Measurements from ENCODE around the gene ADISSP. TPM values are rescaled to one million over a fixed set of nuclear protein-coding genes. Genes with fewer than 3 reads are reported as not detected.

ADISSP gene
- total and polyA plus RNA-seq, 2 of the 13 experiments (the other 11 are each of a cell fraction or from before 2014, with no cell fraction given) = 38.3 to 90.6 TPM

GRCh38 chr20:3738111-3739053 lies 29.2 kb downstream of the ADISSP start (continued):
- TF ChIP-seq FOXO4 (CRISPR knock-in tag; conservative IDR thresholded peaks at IDR 0.05) (no peak), NONO (IDR thresholded peaks at IDR 0.05) (no peak), NONO (CRISPR knock-in tag; conservative IDR thresholded peaks at IDR 0.05) (no peak), ZNF205 (CRISPR knock-in tag; IDR thresholded peaks at IDR 0.05) (0 out of 2 replicates have a peak, but pooled peaks have one; percentile 4), SAP130 (CRISPR knock-in tag; IDR thresholded peaks at IDR 0.05; ENCODE audit: low read depth) (0 out of 2 replicates have a peak, but pooled peaks have one; percentile 12), SOX6 (IDR thresholded peaks at IDR 0.05) (no peak), SOX6 (CRISPR knock-in tag; IDR thresholded peaks at IDR 0.05) (peak; percentile 42; the same call in 1 of the 2 replicates), SCMH1 (CRISPR knock-in tag; IDR thresholded peaks at IDR 0.05; ENCODE audit: borderline replicate concordance) (no peak), ZHX2 (IDR thresholded peaks at IDR 0.05; ENCODE audit: low read depth) (0 out of 2 replicates have a peak, but pooled peaks have one; percentile 55), ZHX2 (CRISPR knock-in tag; IDR thresholded peaks at IDR 0.05; ENCODE audit: borderline replicate concordance) (no peak), ASH2L (IDR thresholded peaks at IDR 0.05; ENCODE audit: insufficient read length, low read depth, low read length) (peak; percentile 31), ZNF432 (CRISPR knock-in tag; IDR thresholded peaks at IDR 0.05; ENCODE audit: borderline replicate concordance) (no peak), TGIF2 (CRISPR knock-in tag; IDR thresholded peaks at IDR 0.05) (0 out of 2 replicates have a peak, but pooled peaks have one; percentile 44), DPF2 (CRISPR knock-in tag; IDR thresholded peaks at IDR 0.05; ENCODE audit: borderline replicate concordance, low read depth) (0 out of 2 replicates have a peak, but pooled peaks have one; percentile 18), ZNF350 (CRISPR knock-in tag; IDR thresholded peaks at IDR 0.05; ENCODE audit: borderline replicate concordance, low read depth) (0 out of 2 replicates have a peak, but pooled peaks have one; percentile 23), ZNF569 (CRISPR knock-in tag; IDR thresholded peaks at IDR 0.05; ENCODE audit: borderline replicate concordance) (no peak), SMAD1 (CRISPR knock-in tag; IDR thresholded peaks at IDR 0.05; ENCODE audit: borderline replicate concordance, low read depth) (0 out of 2 replicates have a peak, but pooled peaks have one; percentile 27)
- TF ChIP-seq, protein P1, sequence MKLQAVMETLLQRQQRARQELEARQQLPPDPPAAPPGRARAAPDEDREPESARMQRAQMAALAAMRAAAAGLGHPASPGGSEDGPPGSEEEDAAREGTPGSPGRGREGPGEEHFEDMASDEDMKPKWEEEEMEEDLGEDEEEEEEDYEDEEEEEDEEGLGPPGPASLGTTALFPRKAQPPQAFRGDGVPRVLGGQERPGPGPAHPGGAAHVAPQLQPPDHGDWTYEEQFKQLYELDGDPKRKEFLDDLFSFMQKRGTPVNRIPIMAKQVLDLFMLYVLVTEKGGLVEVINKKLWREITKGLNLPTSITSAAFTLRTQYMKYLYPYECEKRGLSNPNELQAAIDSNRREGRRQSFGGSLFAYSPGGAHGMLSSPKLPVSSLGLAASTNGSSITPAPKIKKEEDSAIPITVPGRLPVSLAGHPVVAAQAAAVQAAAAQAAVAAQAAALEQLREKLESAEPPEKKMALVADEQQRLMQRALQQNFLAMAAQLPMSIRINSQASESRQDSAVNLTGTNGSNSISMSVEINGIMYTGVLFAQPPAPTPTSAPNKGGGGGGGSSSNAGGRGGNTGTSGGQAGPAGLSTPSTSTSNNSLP (IDR thresholded peaks at IDR 0.05; ENCODE audit: low read depth, low read length) = 0 out of 2 replicates have a peak, but pooled peaks have one; percentile 11

Data from HepG2 (cell line).